Chondrocyte (in vitro differentiated cells): ENCODE data around the gene FXYD6. TPM values are rescaled to one million over a fixed set of nuclear protein-coding genes. Genes with fewer than 3 reads are reported as not detected.
A peak's percentile ranks its signal among the peaks of the same experiment; 100 is the strongest.

Experiments used
- DNase-seq: peaks from one replicate; pipeline ENCODE4 v3.0.0; 2021; ENCODE audit warnings: mixed read lengths, low spot score
- H3K27ac Mint-ChIP-seq: one replicate; pipeline ENCODE4 v1.8.0; 2021; ENCODE audit warnings: mild to moderate bottlenecking, moderate library complexity, mixed read lengths; ENCODE audit not compliant: unreplicated experiment
- H3K27me3 Mint-ChIP-seq: 2 replicates; pipeline ENCODE4 v1.8.0; 2021; ENCODE audit warnings: low read depth, mixed read lengths
- H3K36me3 Mint-ChIP-seq: 2 replicates; pipeline ENCODE4 v1.8.0; 2021; ENCODE audit warnings: low read depth, mixed read lengths
- H3K4me1 Mint-ChIP-seq: 2 replicates; pipeline ENCODE4 v1.8.0; 2021; ENCODE audit warnings: low read depth, mild to moderate bottlenecking, mixed read lengths
- H3K4me3 Mint-ChIP-seq: one replicate; pipeline ENCODE4 v1.8.0; 2021; ENCODE audit warnings: mild to moderate bottlenecking, moderate library complexity, mixed read lengths; ENCODE audit not compliant: unreplicated experiment
- H3K9me3 Mint-ChIP-seq: 2 replicates; pipeline ENCODE4 v1.8.0; 2021; ENCODE audit warnings: low read depth, mixed read lengths
- total RNA-seq: library from RNA; stranded (reverse); gene quantifications from 3 replicates; pipeline ENCODE4 v1.2.1, GENCODE V29; 2021
- TF ChIP-seq, protein P1 (sequence below): fragments of 200-600 bp; sonication (generic); IDR thresholded peaks from 2 replicates; pipeline ENCODE4 v1.5.0; 2021; ENCODE audit warnings: antibody characterized with exemption, mild to moderate bottlenecking, moderate library complexity

FXYD6 gene
- total RNA-seq, 1 donor from 2014 or later, result 2.8 TPM

DNA sequence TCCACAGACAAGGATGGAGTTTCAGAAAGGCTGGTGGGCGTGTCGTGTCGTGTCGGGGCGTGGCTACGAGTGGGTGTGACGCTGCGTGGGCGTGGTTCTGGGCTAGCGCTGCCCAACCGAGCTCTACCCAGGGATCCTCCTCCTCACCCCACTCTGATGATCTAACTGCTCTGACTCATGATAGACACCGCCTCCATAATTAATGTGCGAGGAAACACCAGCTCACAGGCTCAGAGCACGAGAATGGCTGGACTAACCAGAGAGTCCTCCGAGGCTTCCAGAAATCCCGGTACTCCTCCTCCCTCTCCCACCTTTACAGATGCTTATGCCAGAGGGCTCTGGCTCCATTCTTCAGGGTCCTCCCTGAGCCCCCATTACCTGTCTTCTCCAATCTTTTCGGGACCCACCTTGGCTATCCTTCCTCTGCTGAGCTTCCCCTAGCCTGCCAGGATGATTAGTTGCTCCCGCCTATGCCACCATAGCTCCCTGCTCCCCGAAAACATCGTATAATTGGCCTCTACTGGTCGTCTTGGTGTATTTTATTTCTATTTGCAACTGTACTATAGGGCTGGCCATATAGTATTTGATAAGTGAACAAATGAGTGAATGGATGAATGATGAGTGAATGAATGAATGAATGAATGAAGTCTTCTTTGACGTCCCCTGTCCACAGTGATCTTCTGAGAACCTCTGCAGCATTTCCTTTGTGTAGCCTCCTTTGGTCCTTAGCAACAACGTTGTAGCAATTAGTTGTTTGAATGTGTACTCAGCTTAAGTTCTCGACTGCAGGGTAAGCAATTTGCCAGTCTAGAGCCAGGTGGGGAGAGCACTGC, 31.0 kb upstream of the FXYD6 start:
- TF ChIP-seq, protein P1, sequence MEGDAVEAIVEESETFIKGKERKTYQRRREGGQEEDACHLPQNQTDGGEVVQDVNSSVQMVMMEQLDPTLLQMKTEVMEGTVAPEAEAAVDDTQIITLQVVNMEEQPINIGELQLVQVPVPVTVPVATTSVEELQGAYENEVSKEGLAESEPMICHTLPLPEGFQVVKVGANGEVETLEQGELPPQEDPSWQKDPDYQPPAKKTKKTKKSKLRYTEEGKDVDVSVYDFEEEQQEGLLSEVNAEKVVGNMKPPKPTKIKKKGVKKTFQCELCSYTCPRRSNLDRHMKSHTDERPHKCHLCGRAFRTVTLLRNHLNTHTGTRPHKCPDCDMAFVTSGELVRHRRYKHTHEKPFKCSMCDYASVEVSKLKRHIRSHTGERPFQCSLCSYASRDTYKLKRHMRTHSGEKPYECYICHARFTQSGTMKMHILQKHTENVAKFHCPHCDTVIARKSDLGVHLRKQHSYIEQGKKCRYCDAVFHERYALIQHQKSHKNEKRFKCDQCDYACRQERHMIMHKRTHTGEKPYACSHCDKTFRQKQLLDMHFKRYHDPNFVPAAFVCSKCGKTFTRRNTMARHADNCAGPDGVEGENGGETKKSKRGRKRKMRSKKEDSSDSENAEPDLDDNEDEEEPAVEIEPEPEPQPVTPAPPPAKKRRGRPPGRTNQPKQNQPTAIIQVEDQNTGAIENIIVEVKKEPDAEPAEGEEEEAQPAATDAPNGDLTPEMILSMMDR, result no peak
- H3K27ac Mint-ChIP-seq, result peak overlapping the region; percentile 77
- H3K9me3 Mint-ChIP-seq, result no peaks in the 10 kb centered on the region
- H3K4me1 Mint-ChIP-seq, result peaks cover 19% of the 10 kb centered on the region
- no peak for DNase-seq
- H3K4me3 Mint-ChIP-seq, result peak overlapping the region; percentile 50
- H3K27me3 Mint-ChIP-seq, result no peaks in the 10 kb centered on the region
- H3K36me3 Mint-ChIP-seq, result no peaks in the 10 kb centered on the region

DNA sequence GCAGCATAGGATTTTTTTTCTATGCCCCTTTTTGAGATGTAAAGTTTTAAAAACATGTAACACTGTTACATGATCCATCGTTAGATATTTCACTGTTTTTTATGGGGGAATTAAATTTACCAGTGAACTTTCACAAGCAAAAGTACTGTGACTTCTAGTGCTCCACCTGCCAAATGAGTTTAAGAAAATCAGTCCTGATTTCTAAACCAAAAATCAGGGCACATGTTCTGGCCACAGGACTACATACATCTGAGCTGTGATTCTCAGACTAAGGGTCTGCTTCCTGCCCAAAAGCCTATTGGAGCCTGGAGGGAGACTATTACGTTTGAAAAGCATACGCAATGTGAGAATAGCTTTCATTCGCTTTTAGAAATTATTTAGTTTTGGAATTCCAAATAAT, 30.3 kb upstream of the FXYD6 start:
- H3K4me3 Mint-ChIP-seq, result no peak overlapping the region
- no peak for DNase-seq
- TF ChIP-seq, protein P1, result no peak
- H3K27me3 Mint-ChIP-seq, result no peaks in the 10 kb centered on the region
- no peak overlapping the region for H3K27ac Mint-ChIP-seq
- H3K4me1 Mint-ChIP-seq, result peaks cover 19% of the 10 kb centered on the region
- H3K9me3 Mint-ChIP-seq, result no peaks in the 10 kb centered on the region
- no peaks in the 10 kb centered on the region for H3K36me3 Mint-ChIP-seq

DNA sequence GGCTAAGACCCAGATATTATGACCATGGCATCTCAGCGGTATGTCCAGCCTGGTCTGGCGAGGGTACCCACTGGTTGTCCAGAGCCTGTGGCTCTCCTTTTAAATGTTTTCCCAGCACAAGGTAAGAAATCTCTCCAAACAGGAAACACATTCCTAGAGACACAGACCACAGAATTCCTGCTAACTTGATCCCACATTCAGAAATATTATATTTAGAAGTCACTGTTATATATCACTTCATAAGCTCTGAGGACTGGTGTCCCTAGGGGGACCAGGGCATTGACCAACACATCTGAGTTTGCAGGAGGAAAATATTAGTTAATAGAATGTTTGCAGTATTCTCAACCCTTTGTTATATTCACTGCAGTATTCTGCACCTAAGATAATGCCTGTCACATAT, 29.7 kb upstream of the FXYD6 start:
- TF ChIP-seq, protein P1, result no peak
- H3K4me1 Mint-ChIP-seq, result peaks cover 19% of the 10 kb centered on the region
- H3K27me3 Mint-ChIP-seq, result no peaks in the 10 kb centered on the region
- no peak overlapping the region for H3K4me3 Mint-ChIP-seq
- no peaks in the 10 kb centered on the region for H3K36me3 Mint-ChIP-seq
- no peak overlapping the region for H3K27ac Mint-ChIP-seq
- no peaks in the 10 kb centered on the region for H3K9me3 Mint-ChIP-seq
- DNase-seq, result no peak

DNA sequence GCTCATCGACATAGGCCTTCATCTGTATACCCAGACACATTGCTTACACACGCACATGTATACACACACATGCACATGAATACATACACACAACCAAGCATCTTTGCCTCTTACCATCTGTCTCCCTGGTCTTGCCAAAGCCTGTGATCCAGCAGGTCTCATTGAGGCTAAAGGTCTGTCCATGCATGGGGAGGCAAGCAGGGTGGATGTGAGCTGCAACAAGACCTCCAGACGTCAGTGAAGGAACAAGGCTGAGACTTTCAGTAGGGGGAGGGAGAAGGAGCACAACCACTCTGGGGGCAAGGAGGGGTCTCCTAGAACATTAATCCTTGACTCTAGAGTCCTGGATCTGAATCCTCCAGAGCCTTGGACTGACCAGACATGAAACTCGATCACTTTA, 29.1 kb upstream of the FXYD6 start:
- Mint-ChIP-seq H3K36me3 (no peaks in the 10 kb centered on the region), H3K9me3 (no peaks in the 10 kb centered on the region), H3K27ac (no peak overlapping the region), H3K4me3 (no peak overlapping the region), H3K27me3 (no peaks in the 10 kb centered on the region), H3K4me1 (peaks cover 19% of the 10 kb centered on the region)
- DNase-seq, result no peak
- TF ChIP-seq, protein P1, result no peak

DNA sequence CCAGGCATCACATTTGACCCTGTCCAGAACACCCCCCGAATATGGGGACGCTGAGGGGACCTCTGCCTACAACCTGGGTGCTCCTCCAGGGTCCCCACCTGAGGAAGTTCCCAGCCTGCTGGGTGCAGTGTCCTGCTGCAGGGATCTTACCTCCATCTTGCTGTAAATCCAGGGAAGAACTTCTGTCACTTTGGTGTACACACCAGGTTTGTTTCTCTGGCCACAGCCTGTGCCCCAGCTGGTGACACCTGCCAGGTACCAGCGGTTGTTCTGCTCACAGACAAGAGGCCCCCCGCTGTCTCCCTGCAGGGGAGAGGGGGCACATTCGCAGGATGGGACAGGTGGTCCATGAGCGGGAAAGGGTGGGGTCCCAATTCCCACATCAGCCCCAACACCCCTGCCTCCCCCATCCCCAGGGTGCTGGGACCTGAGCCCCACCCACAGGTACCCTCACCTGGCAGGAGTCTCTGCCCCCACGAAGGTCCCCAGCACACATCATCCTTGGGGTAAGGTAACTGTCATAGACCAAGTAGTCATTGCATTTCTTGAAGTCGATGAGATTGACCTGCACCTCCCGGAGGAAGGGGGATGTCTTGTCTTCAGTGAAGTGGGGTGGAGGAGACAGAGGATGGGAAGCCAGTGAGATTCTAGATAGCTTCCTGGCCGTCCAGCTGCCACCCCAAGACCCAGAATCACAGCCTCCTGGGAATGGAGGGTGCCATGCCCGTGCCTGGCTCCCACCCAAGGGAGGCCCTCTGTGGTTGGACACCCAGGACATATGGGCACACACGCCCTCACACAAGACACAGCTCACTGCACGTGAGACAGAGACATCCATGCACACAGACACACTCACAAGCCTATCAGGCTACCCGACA, 27.3 kb upstream of the FXYD6 start:
- no peak for DNase-seq

More for the DNA sequence above, 27.3 kb upstream of the FXYD6 start:
- TF ChIP-seq, protein P1, result no peak
- H3K4me3 Mint-ChIP-seq, result no peak overlapping the region
- H3K27ac Mint-ChIP-seq, result no peak overlapping the region
- no peaks in the 10 kb centered on the region for H3K36me3 Mint-ChIP-seq
- peaks cover 19% of the 10 kb centered on the region for H3K4me1 Mint-ChIP-seq
- no peaks in the 10 kb centered on the region for H3K9me3 Mint-ChIP-seq
- H3K27me3 Mint-ChIP-seq, result peaks cover 6% of the 10 kb centered on the region
